Activated CD4-positive, alpha-beta T cell treated with anti-CD3 and anti-CD28 coated beads for 48 hours (primary cell): ENCODE data around the gene LRP11.

Source experiments
- DNase-seq: peaks from one replicate; pipeline ENCODE4 v3.0.0-alpha.2; 2020

Gene LRP11

GRCh38 chr6:149777624-149778023, 86.5 kb downstream of the LRP11 start:
- DNase-seq, result no peak

- DNase-seq, result no peak
Measured at GRCh38 chr6:149771925-149772324, 92.2 kb downstream of the LRP11 start.

- no peak for DNase-seq
Measured at GRCh38 chr6:149771185-149771584, 93.0 kb downstream of the LRP11 start.

- no peak for DNase-seq
Measured at GRCh38 chr6:149769676-149770075, 94.5 kb downstream of the LRP11 start.
